HG03460 (cell line): Measurements from ENCODE around the gene SH2B2.

Source experiments
- ATAC-seq: cut with Tn5 transposase; IDR thresholded peaks from one replicate; pipeline ENCODE4 v1.9.1; 2021; ENCODE audit not compliant: unreplicated experiment

Gene SH2B2

GRCh38 chr7:102264367-102264891 is 22.2 kb upstream of the SH2B2 start:
- no peak for ATAC-seq

- ATAC-seq = no peak
Observed at GRCh38 chr7:102266541-102266940, 20.1 kb upstream of the SH2B2 start.

- ATAC-seq = no peak
Observed at GRCh38 chr7:102268635-102269034, 18.0 kb upstream of the SH2B2 start.

GRCh38 chr7:102270178-102270887 is 16.3 kb upstream of the SH2B2 start:
- ATAC-seq = no peak

- ATAC-seq = no peak
Observed at GRCh38 chr7:102271158-102271798, 15.4 kb upstream of the SH2B2 start.

GRCh38 chr7:102272075-102272916 is 14.4 kb upstream of the SH2B2 start:
- no peak for ATAC-seq

- ATAC-seq = no peak
Observed at GRCh38 chr7:102272917-102273748, 13.5 kb upstream of the SH2B2 start.

- no peak for ATAC-seq
Observed at GRCh38 chr7:102273749-102274712, 12.6 kb upstream of the SH2B2 start.

- ATAC-seq = no peak
Observed at GRCh38 chr7:102275123-102275703, 11.5 kb upstream of the SH2B2 start.

GRCh38 chr7:102277901-102278300 is 8.8 kb upstream of the SH2B2 start:
- ATAC-seq = no peak

- ATAC-seq = peak; percentile 64
Observed at GRCh38 chr7:102279537-102280400, 6.9 kb upstream of the SH2B2 start.

GRCh38 chr7:102280521-102280920 is 6.1 kb upstream of the SH2B2 start:
- ATAC-seq = no peak

GRCh38 chr7:102281785-102282184 is 4.9 kb upstream of the SH2B2 start:
- ATAC-seq = no peak

GRCh38 chr7:102282465-102283362 is 4.0 kb upstream of the SH2B2 start:
- no peak for ATAC-seq

GRCh38 chr7:102283477-102284189 is 3.0 kb upstream of the SH2B2 start:
- ATAC-seq = no peak

- ATAC-seq = no peak
Observed at GRCh38 chr7:102284399-102284798, 2.3 kb upstream of the SH2B2 start.
